Measurements from ENCODE around the gene ICAM4.
"Not testable (repeated sequence)": the region's sequence is repeated elsewhere in the genome, so short reads cannot be mapped to it uniquely, and the experiment has no call there.

ICAM4 gene, protein sequence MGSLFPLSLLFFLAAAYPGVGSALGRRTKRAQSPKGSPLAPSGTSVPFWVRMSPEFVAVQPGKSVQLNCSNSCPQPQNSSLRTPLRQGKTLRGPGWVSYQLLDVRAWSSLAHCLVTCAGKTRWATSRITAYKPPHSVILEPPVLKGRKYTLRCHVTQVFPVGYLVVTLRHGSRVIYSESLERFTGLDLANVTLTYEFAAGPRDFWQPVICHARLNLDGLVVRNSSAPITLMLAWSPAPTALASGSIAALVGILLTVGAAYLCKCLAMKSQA

DNA sequence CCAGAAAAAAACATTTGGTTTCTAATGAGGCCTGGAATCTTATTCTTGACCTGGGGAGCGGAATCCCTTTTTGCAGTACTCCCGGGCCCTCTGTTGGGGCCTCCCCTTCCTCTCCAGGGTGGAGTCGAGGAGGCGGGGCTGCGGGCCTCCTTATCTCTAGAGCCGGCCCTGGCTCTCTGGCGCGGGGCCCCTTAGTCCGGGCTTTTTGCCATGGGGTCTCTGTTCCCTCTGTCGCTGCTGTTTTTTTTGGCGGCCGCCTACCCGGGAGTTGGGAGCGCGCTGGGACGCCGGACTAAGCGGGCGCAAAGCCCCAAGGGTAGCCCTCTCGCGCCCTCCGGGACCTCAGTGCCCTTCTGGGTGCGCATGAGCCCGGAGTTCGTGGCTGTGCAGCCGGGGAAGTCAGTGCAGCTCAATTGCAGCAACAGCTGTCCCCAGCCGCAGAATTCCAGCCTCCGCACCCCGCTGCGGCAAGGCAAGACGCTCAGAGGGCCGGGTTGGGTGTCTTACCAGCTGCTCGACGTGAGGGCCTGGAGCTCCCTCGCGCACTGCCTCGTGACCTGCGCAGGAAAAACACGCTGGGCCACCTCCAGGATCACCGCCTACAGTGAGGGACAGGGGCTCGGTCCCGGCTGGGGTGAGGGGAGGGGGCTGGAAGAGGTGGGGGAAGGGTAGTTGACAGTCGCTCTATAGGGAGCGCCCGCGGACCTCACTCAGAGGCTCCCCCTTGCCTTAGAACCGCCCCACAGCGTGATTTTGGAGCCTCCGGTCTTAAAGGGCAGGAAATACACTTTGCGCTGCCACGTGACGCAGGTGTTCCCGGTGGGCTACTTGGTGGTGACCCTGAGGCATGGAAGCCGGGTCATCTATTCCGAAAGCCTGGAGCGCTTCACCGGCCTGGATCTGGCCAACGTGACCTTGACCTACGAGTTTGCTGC, at the start of gene ICAM4:
Gene ICAM4 (plus strand): TSS at position 153 of the 935 bp plus-strand sequence. CDS start 58 bp downstream, at position 211.
- DNase-seq, result peak; percentile 96

DNA sequence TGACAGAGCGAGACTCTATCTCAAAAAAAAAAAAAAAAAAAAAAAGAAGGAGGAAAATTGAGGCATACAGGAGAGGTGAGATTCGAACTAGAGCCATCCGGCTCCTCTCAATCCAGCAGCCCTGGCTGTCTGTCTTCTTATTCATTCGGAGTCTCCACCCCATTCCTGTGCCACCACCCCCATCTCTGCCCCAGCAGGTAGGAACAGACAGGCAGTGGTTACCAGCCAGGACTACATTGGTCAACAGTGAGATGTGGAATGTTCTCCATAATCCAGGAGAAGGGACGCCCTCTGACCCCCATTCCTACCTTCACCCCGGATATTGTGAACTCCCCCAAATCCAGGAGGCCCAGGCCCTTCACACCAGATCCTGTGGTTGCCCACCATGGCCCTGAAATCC, 49.1 kb upstream of the ICAM4 start:
- DNase-seq, result no peak

DNA sequence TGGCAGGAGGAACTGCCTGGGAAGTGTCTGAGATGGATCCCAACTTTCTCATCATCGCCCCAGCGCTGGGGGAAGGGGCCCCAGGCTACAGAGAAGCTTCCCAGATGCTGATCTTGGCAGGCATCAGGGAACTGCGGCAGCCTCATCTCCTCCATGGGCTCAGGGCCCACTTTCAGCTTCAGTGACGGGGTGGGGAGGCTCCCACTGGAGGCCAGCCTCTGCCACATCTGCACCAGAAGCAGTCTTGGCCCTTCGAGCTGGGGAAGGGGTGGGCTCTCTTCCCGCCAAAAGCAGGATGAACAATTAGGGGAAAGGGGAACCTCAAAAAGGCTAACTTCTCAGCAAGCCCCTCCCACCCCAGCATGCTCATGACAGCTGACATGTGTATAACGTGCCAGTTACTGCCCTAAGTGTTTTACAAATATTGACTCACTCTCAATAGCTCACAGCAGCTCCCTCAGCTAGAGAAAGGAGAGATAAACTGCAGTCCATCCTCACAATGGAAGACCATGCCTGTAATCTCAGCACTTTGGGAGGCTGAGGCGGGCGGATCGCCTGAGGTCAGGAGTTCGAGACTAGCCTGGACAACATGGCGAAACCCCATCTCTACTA, 48.5 kb upstream of the ICAM4 start:
- DNase-seq, result no peak

DNA sequence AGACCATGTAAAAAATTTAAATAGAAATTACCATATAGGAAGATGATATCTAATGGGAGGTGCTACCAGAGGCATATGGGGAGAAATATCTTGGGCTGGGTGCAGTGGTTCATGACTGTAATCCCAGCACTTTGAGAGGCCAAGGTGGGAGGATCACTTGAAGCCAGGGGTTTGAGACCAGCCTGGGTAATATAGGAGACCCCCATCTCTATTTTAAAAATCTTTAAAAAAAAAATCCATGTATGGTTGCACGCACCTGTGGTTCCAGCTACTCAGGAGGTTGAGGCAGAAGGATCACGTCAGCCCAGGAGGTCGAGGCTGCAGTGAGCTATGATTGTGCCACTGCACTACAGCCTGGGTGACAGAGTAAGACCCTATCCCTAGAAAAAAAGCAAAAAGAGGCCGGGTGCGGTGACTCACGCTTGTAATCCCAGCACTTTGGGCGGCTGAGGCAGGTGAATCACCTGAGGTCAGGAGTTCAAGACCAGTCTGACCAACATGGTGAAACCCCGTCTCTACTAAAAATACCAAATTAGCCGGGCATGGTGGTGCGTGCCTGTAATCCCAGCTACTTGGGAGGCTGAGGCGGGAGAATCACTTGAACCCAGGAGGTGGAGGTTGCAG, 44.8 kb upstream of the ICAM4 start:
- DNase-seq, result not testable (repeated sequence)

DNA sequence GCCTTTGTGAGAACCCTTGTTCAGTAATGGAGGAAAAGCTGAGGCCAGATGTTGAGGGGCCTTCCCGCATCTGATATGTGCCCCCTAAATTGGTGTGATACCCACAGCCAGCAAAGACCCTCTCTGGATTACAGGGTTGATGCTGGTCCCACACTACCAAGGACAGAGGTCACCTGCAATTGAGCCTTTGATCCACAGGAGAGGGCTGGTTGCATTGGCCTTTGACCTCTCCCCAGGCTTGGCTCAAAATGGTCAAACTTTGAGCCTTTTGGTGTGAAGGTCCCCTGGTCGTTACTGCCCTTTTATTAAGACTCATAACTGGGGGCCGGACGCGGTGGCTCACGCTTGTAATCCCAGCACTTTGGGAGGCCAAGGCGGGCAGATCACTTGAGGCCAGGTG, 43.1 kb upstream of the ICAM4 start:
- DNase-seq, result no peak

DNA sequence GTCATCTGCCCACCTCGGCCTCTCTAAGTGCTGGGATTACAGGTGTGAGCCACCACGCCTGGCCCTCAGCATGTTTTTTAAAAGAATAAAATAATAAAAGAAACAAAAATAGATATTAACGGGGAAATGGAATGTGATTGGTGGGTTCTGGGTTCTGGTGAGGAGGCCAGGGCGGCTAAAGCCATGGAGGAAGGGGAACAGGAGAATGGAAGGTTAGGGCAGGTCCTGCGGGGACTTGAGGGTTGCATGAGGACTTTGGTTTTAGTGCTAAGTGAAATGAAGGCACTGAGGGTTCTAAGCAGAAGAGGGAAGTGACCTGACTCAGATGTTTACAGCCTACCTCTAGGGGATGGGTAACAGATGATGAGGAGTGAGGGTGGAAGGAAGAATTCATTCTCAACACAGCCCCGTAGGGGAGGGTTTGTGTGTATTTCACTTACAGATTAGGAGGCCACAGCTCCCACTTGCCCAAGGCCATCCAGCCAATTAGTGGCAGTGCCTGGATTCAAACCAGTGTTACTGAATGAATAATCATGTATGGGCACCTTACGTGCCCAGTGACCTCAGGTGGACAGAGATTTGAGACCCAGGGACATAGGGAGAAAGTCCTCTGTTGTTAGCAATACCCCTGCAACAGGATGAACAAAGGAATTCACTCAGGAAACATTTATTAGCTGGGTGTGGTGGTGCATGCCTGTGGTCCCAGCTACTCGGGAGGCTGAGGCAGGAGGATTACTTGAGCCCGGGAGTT, 41.4 kb upstream of the ICAM4 start:
- DNase-seq, result no peak

DNA sequence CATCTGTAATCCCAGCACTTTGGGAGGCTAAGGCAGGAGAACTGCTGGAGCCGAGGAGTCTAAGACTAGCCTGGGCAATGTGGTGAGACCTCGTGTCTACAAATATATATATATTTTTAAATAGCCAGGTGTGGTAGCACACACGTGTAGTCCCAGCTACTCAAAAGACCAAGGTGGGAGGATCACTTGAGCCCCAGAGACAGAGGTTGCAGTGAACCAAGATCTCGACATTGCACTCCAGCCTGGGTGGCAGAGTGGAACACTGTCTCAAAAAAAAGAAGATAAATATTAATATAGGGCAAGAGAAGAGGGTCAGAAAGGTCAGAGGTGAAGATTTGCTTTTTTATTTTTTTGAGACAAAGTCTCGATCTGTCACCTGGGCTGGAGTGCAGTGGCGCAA, 40.2 kb upstream of the ICAM4 start:
- no peak for DNase-seq

DNA sequence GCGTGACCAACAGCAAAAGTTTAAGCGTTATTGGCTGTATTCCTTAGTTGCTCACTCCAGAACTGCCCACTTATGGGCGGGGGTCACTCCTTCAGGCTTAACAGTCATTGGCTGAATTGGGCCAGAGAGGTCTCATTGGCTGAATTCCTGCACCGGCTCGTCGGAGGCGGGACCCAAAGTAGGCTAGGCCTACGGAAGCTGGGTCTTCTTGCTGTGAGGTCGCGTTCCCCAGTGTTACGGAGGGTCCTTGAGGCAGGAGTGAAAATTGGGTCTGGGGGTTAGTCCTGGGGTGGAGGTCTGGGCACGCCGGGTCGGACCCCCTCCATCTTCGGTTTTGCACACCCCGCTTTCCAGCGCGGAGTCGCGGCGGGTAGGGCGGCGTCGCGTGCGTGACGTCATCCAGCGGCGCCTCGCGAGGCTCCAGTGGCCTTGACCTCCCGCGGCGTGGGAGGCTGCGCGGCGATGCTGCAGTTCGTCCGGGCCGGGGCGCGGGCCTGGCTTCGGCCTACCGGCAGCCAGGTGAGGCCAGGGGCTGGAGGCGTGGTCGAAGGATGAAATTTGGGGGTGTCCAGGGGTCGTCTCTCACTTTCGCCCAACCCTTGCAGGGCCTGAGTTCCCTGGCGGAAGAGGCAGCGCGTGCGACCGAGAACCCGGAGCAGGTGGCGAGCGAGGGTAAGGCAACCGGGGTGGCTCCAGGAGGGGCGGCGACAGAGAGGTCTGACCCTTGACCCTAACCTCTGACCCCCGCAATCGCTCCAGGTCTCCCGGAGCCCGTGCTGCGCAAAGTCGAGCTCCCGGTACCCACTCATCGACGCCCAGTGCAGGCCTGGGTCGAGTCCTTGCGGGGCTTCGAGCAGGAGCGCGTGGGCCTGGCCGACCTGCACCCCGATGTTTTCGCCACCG, 34.7 kb upstream of the ICAM4 start, which contains the start of gene MRPL4:
Gene MRPL4 (plus strand): TSS at position 423 of the 903 bp plus-strand sequence. CDS start 40 bp downstream, at position 463.
- DNase-seq, result peak; percentile 100

DNA sequence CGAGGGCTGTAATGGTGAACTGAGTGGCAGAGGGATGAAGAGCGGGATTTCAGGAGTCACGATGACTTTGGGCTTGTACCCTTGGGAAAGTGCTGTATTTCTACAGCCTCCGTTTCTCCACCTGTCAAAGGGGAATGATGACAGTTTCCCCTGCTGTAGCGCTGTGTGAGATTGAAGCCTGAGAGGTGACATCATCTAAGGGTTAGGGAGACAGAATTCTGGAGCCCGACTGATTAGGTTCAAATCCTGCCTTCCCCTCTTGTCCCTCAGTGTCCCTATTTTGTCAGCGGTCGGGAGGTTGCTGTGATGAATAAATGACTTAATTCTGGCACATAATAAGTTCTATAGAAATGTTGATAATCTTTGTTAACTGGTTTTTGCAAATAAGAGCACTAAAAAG, 34.0 kb upstream of the ICAM4 start:
- no peak for DNase-seq

DNA sequence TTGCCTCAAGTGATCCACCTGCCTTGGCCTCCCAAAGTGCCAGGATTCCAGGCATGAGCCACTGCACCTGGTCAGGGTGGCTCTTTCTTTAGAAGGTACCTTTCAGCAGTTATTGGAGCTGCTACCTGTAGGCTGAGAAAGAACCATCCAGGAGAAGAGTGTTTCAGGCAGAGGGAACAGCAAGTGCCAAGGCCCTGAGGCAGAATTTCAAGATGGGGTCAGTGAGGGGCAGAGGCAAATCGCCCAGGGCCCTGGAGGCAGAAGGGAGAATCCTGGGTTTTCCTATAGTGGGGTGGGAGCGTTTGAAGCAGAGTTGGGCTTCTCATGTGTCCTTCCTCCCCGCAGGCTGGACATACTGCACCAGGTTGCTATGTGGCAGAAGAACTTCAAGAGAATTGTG, 32.5 kb upstream of the ICAM4 start:
- no peak for DNase-seq

DNA sequence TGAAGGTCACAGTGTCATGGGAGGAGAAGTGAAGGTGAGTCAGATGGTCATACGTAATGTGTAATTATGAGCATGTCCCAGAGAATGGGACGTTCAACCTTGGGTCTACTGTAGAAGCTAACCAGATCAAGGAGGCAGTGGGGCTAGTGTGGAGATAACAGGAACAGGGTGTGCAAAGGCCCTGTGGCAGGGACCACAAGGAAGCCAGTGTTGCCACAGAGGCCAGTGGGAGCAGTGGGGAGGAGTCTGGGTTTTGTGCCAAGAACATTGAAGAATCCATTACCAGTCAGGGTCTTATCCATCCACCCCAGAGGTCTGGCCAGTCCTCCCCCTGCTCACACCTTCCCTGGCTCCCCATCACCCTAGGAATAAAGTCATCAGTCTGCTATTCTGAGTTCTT, 31.4 kb upstream of the ICAM4 start:
- no peak for DNase-seq

DNA sequence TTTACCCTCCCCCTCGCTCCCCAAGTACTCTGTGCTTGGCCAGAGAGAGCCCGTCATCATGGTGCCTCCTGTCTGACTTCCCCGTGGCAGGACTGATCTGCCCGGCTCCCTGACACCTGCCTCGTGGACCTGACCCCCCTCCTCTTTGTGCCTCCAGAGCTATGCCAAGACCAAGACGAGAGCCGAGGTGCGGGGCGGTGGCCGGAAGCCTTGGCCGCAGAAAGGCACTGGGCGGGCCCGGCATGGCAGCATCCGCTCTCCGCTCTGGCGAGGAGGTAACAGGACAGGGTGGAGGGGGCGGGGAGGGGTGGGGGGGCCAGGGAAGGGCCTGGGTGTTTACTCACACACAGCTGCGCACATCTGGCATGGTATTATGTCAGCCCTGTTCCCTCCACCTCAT, 30.2 kb upstream of the ICAM4 start:
- DNase-seq, result no peak

DNA sequence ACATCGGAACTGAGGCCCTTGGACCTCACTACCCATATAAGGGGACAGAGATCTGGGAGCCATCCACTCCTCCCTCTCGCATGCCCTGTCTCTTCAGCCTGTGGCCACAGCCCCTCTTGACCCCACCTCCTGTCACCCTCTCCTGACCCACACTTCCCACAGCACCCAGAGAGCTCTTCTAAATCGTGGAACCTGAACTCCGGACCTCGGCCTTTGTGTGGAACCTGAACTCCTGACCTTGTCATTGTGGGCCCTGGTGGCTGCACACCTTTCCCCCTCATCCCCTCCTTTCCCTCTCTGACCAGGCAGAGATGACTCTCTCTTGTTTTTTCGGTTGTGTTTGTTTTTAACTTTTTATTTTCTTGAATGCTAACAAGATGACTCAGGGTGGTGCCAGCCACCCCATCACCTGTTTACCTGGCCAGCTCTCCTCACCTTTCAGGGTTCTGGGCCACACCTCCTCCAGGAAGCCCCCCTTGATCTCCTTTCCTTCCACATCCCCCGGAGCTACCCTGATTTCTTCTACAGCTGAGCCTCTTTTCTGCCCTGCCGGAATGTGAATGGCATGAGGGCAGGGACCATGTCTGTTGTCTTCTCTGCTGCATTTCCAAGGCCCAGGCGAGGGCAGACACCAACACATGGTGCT, 29.7 kb upstream of the ICAM4 start:
- no peak for DNase-seq

DNA sequence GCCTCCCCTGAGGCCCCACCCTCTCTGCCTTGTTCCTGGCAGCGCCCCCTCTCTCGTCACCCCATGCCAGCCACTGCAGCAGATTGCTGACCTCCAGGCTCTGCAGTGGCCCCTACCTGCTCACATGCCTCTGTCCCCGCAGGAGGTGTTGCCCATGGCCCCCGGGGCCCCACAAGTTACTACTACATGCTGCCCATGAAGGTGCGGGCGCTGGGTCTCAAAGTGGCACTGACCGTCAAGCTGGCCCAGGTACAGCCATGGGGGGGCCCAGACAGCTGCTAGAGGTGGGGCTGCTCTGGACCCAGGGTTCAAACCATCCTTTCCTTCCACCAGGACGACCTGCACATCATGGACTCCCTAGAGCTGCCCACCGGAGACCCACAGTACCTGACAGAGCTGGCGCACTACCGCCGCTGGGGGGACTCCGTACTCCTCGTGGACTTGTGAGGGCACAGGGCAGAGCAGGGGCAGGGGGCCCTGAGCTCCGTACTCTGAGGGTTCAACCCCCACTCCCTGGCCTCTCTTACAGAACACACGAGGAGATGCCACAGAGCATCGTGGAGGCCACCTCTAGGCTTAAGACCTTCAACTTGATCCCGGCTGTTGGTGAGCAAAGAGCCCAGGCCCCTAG, 28.6 kb upstream of the ICAM4 start:
- no peak for DNase-seq

DNA sequence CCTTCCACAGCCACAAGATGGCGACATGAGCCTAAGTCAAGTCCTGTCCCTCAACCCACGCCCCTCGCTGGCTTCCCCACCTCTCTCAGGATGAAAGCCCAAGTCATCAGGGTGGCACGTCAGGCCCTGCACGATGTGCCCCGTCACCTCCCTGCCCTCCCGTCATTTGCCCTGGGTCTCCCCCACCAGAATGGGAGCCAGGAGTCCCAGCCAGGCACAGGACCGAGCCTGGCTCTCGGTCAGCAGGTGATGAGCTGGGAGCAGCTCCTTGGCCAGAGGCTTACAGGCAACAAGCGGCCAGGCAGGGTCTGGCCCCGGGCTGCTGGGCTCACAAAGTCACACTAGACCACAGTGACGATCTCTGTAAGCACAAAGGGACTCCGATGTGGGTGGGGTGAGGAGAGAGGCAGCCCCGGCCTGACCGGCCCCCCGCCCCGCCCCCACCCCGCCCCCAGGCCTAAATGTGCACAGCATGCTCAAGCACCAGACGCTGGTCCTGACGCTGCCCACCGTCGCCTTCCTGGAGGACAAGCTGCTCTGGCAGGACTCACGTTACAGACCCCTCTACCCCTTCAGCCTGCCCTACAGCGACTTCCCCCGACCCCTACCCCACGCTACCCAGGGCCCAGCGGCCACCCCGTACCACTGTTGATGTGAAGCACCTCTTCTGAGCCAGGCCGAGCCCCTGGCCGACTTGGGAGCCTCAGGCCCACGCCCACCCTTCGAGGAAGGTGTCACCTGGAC, 27.4 kb upstream of the ICAM4 start:
- DNase-seq, result peak; percentile 96

DNA sequence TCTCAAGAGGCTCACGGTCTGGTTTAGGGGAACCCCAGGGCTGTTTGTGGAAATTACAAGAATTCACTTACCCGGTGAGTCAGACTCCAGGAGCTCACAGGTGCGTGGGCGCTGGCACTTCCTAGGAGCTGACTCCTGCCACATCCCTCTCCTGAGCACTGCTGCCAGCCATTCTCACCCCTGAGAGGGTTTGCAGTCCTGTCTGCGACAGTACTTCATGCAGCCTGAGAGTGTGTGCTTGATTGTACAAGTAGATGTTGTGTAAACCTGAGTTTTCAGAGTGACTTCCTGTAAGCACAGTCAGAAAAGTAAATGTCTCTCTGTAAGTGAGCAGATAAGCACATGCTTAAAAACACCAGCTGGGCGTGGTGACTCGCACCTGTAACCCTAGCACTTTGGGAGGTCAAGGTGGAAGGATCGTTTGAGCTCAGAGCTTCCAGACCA, 26.6 kb upstream of the ICAM4 start:
- peak; percentile 28 for DNase-seq

DNA sequence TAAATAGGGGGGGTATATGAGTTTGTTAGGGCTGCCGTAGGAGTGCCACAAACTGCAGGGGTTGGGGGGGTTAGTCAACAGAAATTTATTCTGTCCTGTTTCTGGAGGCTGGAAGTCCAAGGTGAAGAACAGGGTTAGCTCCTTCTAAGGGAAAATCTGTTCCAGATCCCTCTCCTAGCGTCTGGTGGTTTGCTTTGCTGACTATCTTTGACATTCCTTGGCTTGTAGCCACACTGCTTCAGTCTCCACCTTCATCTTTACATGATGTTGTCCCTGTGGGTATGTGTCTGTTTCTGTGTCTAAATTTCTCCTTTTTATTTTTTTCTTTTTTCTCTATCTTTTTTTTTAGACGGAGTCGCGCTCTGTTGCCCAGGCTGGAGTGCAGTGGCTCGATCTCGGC, 24.0 kb upstream of the ICAM4 start:
- DNase-seq, result no peak

DNA sequence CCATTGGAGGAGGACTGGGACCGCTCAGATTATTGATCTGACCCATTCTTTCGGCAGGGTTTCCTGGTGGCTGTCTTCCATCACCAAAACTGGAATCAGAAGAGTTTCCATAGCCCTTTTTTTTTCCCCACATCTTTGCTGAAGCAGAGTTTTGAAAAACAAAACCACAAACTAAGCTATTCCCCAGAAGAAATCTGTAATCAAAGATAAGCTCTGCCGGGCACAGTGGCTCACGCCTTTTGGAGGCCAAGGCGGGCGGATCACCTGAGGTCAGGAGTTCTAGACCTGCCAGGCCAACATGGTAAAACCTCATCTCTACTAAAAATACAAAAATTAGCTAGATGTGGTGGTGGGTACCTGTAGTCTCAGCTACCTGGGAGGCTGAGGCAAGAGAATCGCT, 20.0 kb upstream of the ICAM4 start:
- DNase-seq, result peak; percentile 54

DNA sequence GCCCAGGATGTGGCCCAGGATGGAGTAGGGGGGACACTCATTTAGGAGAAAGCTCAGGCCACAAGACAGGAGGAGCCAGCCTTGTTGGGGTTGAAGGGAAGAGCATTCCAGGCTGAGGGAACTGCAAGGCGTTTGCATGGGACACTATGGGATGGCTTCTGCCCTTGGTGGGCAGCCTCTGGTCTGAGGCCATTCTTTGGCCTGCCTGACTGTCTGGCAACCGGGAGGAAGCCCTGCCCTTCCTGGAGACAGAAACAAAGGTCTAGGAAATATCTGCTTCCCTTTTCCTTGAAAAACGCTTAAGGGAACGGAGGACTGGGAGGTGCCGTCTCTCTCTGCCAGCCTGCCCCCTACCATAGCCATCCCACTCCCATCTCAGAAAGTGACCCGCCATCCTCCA, 18.7 kb upstream of the ICAM4 start:
- no peak for DNase-seq
